Measurements from ENCODE around the gene BFAR. TPM values are rescaled to one million over a fixed set of nuclear protein-coding genes. Genes with fewer than 3 reads are reported as not detected.

BFAR gene
- total RNA-seq, 1 donor from 2014 or later, result 67.6 TPM

- H3K9me3 Mint-ChIP-seq, result no peaks in the 10 kb centered on the region
These were observed 26.6 kb upstream of the BFAR start for GRCh38 chr16:14606102-14606501.

GRCh38 chr16:14608111-14608566, 24.6 kb upstream of the BFAR start:
- Mint-ChIP-seq H3K36me3 (peaks cover 32% of the 10 kb centered on the region), H3K4me1 (ENCODE audit: unreplicated experiment) (no peaks in the 10 kb centered on the region), H3K4me3 (no peak overlapping the region), H3K27me3 (no peaks in the 10 kb centered on the region), H3K9me3 (no peaks in the 10 kb centered on the region), H3K27ac (no peak overlapping the region)
- no peak for TF ChIP-seq CTCF (conservative IDR thresholded peaks at IDR 0.05)
- no peak for DNase-seq (ENCODE audit: extremely low spot score, unreplicated experiment)

More at GRCh38 chr16:14606102-14606501, 26.6 kb upstream of the BFAR start:
- DNase-seq (ENCODE audit: extremely low spot score, unreplicated experiment), result no peak
- Mint-ChIP-seq H3K4me3 (no peak overlapping the region), H3K4me1 (ENCODE audit: unreplicated experiment) (no peaks in the 10 kb centered on the region), H3K27me3 (no peaks in the 10 kb centered on the region), H3K27ac (no peak overlapping the region), H3K36me3 (peaks cover 41% of the 10 kb centered on the region)
- TF ChIP-seq CTCF (conservative IDR thresholded peaks at IDR 0.05), result no peak

GRCh38 chr16:14608604-14609003, 24.1 kb upstream of the BFAR start:
- no peak for TF ChIP-seq CTCF (conservative IDR thresholded peaks at IDR 0.05)
- H3K36me3 Mint-ChIP-seq, result peaks cover 30% of the 10 kb centered on the region
- no peaks in the 10 kb centered on the region for H3K4me1 Mint-ChIP-seq (ENCODE audit: unreplicated experiment)
- H3K4me3 Mint-ChIP-seq, result no peak overlapping the region
- no peak for DNase-seq (ENCODE audit: extremely low spot score, unreplicated experiment)
- no peak overlapping the region for H3K27ac Mint-ChIP-seq
- H3K27me3 Mint-ChIP-seq, result no peaks in the 10 kb centered on the region
- H3K9me3 Mint-ChIP-seq, result no peaks in the 10 kb centered on the region

- Mint-ChIP-seq H3K27me3 (no peaks in the 10 kb centered on the region), H3K27ac (no peak overlapping the region), H3K4me3 (no peak overlapping the region), H3K4me1 (ENCODE audit: unreplicated experiment) (no peaks in the 10 kb centered on the region), H3K9me3 (no peaks in the 10 kb centered on the region), H3K36me3 (peaks cover 31% of the 10 kb centered on the region)
- no peak for TF ChIP-seq CTCF (conservative IDR thresholded peaks at IDR 0.05)
- DNase-seq (ENCODE audit: extremely low spot score, unreplicated experiment), result no peak
These were observed 23.0 kb upstream of the BFAR start for GRCh38 chr16:14609716-14610115.

GRCh38 chr16:14611660-14612059, 21.1 kb upstream of the BFAR start:
- no peaks in the 10 kb centered on the region for H3K27me3 Mint-ChIP-seq
- peaks cover 30% of the 10 kb centered on the region for H3K36me3 Mint-ChIP-seq
- no peak overlapping the region for H3K27ac Mint-ChIP-seq
- no peak for DNase-seq (ENCODE audit: extremely low spot score, unreplicated experiment)
- TF ChIP-seq CTCF (conservative IDR thresholded peaks at IDR 0.05), result no peak
- no peak overlapping the region for H3K4me3 Mint-ChIP-seq
- H3K4me1 Mint-ChIP-seq (ENCODE audit: unreplicated experiment), result no peaks in the 10 kb centered on the region
- no peaks in the 10 kb centered on the region for H3K9me3 Mint-ChIP-seq

GRCh38 chr16:14613991-14614390, 18.8 kb upstream of the BFAR start:
- H3K4me1 Mint-ChIP-seq (ENCODE audit: unreplicated experiment), result no peaks in the 10 kb centered on the region
- no peak overlapping the region for H3K27ac Mint-ChIP-seq
- peaks cover 22% of the 10 kb centered on the region for H3K36me3 Mint-ChIP-seq
- no peaks in the 10 kb centered on the region for H3K27me3 Mint-ChIP-seq
- no peak for DNase-seq (ENCODE audit: extremely low spot score, unreplicated experiment)
- no peak overlapping the region for H3K4me3 Mint-ChIP-seq
- H3K9me3 Mint-ChIP-seq, result no peaks in the 10 kb centered on the region
- no peak for TF ChIP-seq CTCF (conservative IDR thresholded peaks at IDR 0.05)
